HCT116 (cell line): ENCODE results near the gene EZH1. TPM values are rescaled to one million over a fixed set of nuclear protein-coding genes. Genes with fewer than 3 reads are reported as not detected.

Source experiments
- ATAC-seq: fragments of 200-7000 bp; cut with Tn5 transposase; 2 replicates; pipeline ENCODE4 v1.9.1; 2020; ENCODE audit warnings: mild to moderate bottlenecking, moderate library complexity
- BruUV-seq: library from RNA; stranded (reverse); fragments of 400-500 nt; replicated peaks from 2 replicates; lab custom pipeline; 2021; lab: Mats Ljungman, UMichigan
- CTCF ChIA-PET: fragments of 300-600 bp; sonication (Branson Sonifier 250); formaldehyde crosslinking; loops from one replicate; lab custom pipeline; 2021; ENCODE audit warnings: antibody characterized with exemption; lab: Charles Lee
- POLR2A ChIA-PET: fragments of 300-600, 350-600 bp; sonication (Branson Sonifier 250); formaldehyde crosslinking; loops from one replicate; lab custom pipeline; 2021; ENCODE audit warnings: antibody characterized with exemption; lab: Charles Lee
- RAD21 ChIA-PET, 2 experiments: fragments of 300-600 bp; sonication (Branson Sonifier 250); formaldehyde crosslinking; loops; one replicate each; lab custom pipeline; 2023; ENCODE audit warnings: low total read pairs in 2 of 2; ENCODE audit not compliant: uncharacterized antibody in 2 of 2, unreplicated experiment in 2 of 2, low non-redundant PET in 1 of 2; lab: Charles Lee
- DNase-seq: peaks from one replicate; pipeline ENCODE4 v3.0.0-alpha.2; 2010; ENCODE audit warnings: low read depth, low spot score
- H2AFZ ChIP-seq: fragments of 200-600 bp; shearing (Covaris generic), sonication (generic); 2 replicates; pipeline ENCODE4 v1.6.1; 2017; ENCODE audit warnings: low read depth, mixed run types, mixed read lengths, antibody characterized with exemption, low read length; ENCODE audit not compliant: poor library complexity, severe bottlenecking
- H3K27ac ChIP-seq: 2 replicates; pipeline ENCODE4 v1.5.1; 2012; ENCODE audit warnings: low read depth, low read length
- H3K27me3 ChIP-seq: fragments of 200-600 bp; sonication (generic); 2 replicates; pipeline ENCODE4 v1.6.1; 2016; ENCODE audit warnings: mixed run types, low read length, mixed read lengths; ENCODE audit not compliant: insufficient read depth
- H3K36me3 ChIP-seq, 2 experiments: fragments of 200-500 bp in 1 of 2; fragments of 200-600 bp in 1 of 2; sonication (Bioruptor generic) in 1 of 2; sonication (generic) in 1 of 2; 2 replicates each; pipeline versions ENCODE4 v1.5.1 to v1.6.1; 2014 to 2016; ENCODE audit warnings: low read length in 2 of 2, inconsistent platforms in 1 of 2, mixed read lengths in 1 of 2, mixed run types in 1 of 2; ENCODE audit not compliant: insufficient read depth in 2 of 2, control insufficient read depth in 1 of 2
- H3K4me1 ChIP-seq, 2 experiments: fragments of 200-600 bp in 1 of 2; sonication (generic) in 1 of 2; 2 replicates each; pipeline versions ENCODE4 v1.5.1 to v1.6.1; 2012 to 2017; ENCODE audit warnings: low read length in 2 of 2, inconsistent platforms in 1 of 2, mild to moderate bottlenecking in 1 of 2, mixed read lengths in 1 of 2, mixed run types in 1 of 2, moderate library complexity in 1 of 2; ENCODE audit not compliant: insufficient read depth in 2 of 2, control insufficient read depth in 1 of 2
- H3K4me2 ChIP-seq: fragments of 200-600 bp; sonication (generic); 2 replicates; pipeline ENCODE4 v1.6.1; 2017; ENCODE audit warnings: mixed run types, low read length, mixed read lengths
- H3K4me3 ChIP-seq, 2 experiments: fragments of 200-600 bp in 1 of 2; sonication (generic) in 1 of 2; replicated peaks in 1 of 2; 2 replicates each; pipeline ENCODE4 v1.5.1; 2011 to 2016; ENCODE audit warnings: low read length in 2 of 2, control low read depth in 1 of 2, low read depth in 1 of 2, mild to moderate bottlenecking in 1 of 2, mixed read lengths in 1 of 2, mixed run types in 1 of 2
- H3K79me2 ChIP-seq: fragments of 200-600 bp; sonication (generic); 2 replicates; pipeline ENCODE4 v1.6.1; 2017; ENCODE audit warnings: mild to moderate bottlenecking, mixed run types, low read length, moderate library complexity, mixed read lengths; ENCODE audit not compliant: insufficient read depth
- H3K9ac ChIP-seq: fragments of 200-600 bp; sonication (generic); 2 replicates; pipeline ENCODE4 v1.6.1; 2016; ENCODE audit warnings: low read length, mixed read lengths
- H3K9me2 ChIP-seq: fragments of 200-600 bp; sonication (generic), shearing (Covaris generic); 2 replicates; pipeline ENCODE4 v1.6.1; 2017; ENCODE audit warnings: mixed run types, mild to moderate bottlenecking, moderate library complexity; ENCODE audit not compliant: insufficient read depth
- H3K9me3 ChIP-seq, 2 experiments: fragments of 200-500 bp in 1 of 2; fragments of 200-600 bp in 1 of 2; sonication (Bioruptor generic) in 1 of 2; sonication (generic) in 1 of 2; 2 replicates each; pipeline ENCODE4 v1.6.1; 2014 to 2017; ENCODE audit warnings: low read length in 2 of 2, mixed read lengths in 2 of 2, inconsistent platforms in 1 of 2, low read depth in 1 of 2, mild to moderate bottlenecking in 1 of 2, mixed run types in 1 of 2, moderate library complexity in 1 of 2; ENCODE audit not compliant: control insufficient read depth in 1 of 2, insufficient read depth in 1 of 2
- H4K20me1 ChIP-seq: fragments of 200-600 bp; sonication (generic), shearing (Covaris generic); 2 replicates; pipeline ENCODE4 v1.6.1; 2017; ENCODE audit warnings: mixed run types, mild to moderate bottlenecking, moderate library complexity; ENCODE audit not compliant: insufficient read depth
- CBX3 ChIP-seq: IDR thresholded peaks from 2 replicates; pipeline ENCODE4 v1.6.1; 2012; ENCODE audit warnings: low read depth
- CEBPB ChIP-seq: IDR thresholded peaks from 2 replicates; pipeline ENCODE4 v1.6.1; 2012; ENCODE audit warnings: low read depth
- EGR1 ChIP-seq: IDR thresholded peaks from 2 replicates; pipeline ENCODE4 v1.6.1; 2012; ENCODE audit warnings: low read depth
- ELF1 ChIP-seq: IDR thresholded peaks from 2 replicates; pipeline ENCODE4 v1.6.1; 2012; ENCODE audit warnings: low read depth, borderline replicate concordance
- EZH2 ChIP-seq: fragments of 200-600 bp; sonication (generic); IDR thresholded peaks from 2 replicates; pipeline ENCODE4 v1.6.1; 2017; ENCODE audit warnings: antibody characterized with exemption, mixed run types
- EZH2phosphoT487 ChIP-seq: fragments of 200-600 bp; IDR thresholded peaks from 2 replicates; pipeline ENCODE4 v1.6.1; 2018; ENCODE audit warnings: antibody characterized with exemption, borderline replicate concordance
- JUND ChIP-seq: IDR thresholded peaks from 2 replicates; pipeline ENCODE4 v1.6.1; 2012
- POLR2A ChIP-seq: IDR thresholded peaks from 2 replicates; pipeline ENCODE4 v1.7.0; 2011; ENCODE audit warnings: borderline replicate concordance; ENCODE audit not compliant: insufficient read depth, insufficient read length; ENCODE audit errors: extremely low read depth
- POLR2AphosphoS5 ChIP-seq: IDR thresholded peaks from 2 replicates; pipeline ENCODE4 v1.6.1; 2011; ENCODE audit warnings: mild to moderate bottlenecking, low read depth, low read length, moderate library complexity
- RAD21 ChIP-seq: IDR thresholded peaks from 2 replicates; pipeline ENCODE4 v1.6.1; 2012; ENCODE audit warnings: low read depth, mild to moderate bottlenecking
- SIN3A ChIP-seq: IDR thresholded peaks from 2 replicates; pipeline ENCODE4 v1.6.1; 2012; ENCODE audit warnings: low read depth
- SP1 ChIP-seq: IDR thresholded peaks from 2 replicates; pipeline ENCODE4 v1.6.1; 2012; ENCODE audit warnings: low read depth
- SRF ChIP-seq: IDR thresholded peaks from 2 replicates; pipeline ENCODE4 v1.6.1; 2012; ENCODE audit warnings: low read depth
- TCF7L2 ChIP-seq: IDR thresholded peaks from 2 replicates; pipeline ENCODE4 v1.7.0; 2011; ENCODE audit warnings: borderline replicate concordance, inconsistent platforms; ENCODE audit not compliant: insufficient read depth, insufficient read length; ENCODE audit errors: extremely low read depth
- ZFX ChIP-seq: fragments of 450-650 bp; IDR thresholded peaks from 2 replicates; pipeline ENCODE4 v1.6.1; 2017
- intact Hi-C: fragments of 100-400 bp; cut with micrococcal nuclease; formaldehyde crosslinking; loops from 2 replicates; pipeline ENCODE4 v1.10.0; 2022
- total RNA-seq: library from RNA; stranded (reverse); gene quantifications from one replicate; pipeline ENCODE4 v1.2.1, GENCODE V29; 2021; ENCODE audit not compliant: unreplicated experiment
- TF ChIP-seq, protein P1 (sequence below): IDR thresholded peaks from 2 replicates; pipeline ENCODE4 v1.6.1; 2011; ENCODE audit warnings: mild to moderate bottlenecking, low read length, moderate library complexity; ENCODE audit not compliant: insufficient replicate concordance; ENCODE audit errors: extremely low read depth
- TF ChIP-seq, protein P2 (sequence below): IDR thresholded peaks from 2 replicates; pipeline ENCODE4 v1.6.1; 2012
- TF ChIP-seq, protein P3 (sequence below): IDR thresholded peaks from 2 replicates; pipeline ENCODE4 v1.6.1; 2012

EZH1 gene
- total RNA-seq, 1 experiment from 2014 or later, result 29.3 TPM

GRCh38 chr17:42748202-42748907, 3.5 kb upstream of the EZH1 start:
- no peak for DNase-seq
- H3K27me3 ChIP-seq, result no peaks in the 10 kb centered on the region
- peaks cover 11% of the 10 kb centered on the region for H3K79me2 ChIP-seq
- no peak overlapping the region for H3K4me3 ChIP-seq
- intact Hi-C loops, result no loop called here
- H3K9me3 ChIP-seq, result no peaks in the 10 kb centered on the region
- RAD21 ChIA-PET, result no interaction called here
- H3K4me2 ChIP-seq, result no peak overlapping the region
- peaks cover 7 to 14% of the 10 kb centered on the region in 2 experiments for H3K4me1 ChIP-seq
- H3K9ac ChIP-seq, result no peak overlapping the region
- no peaks in the 10 kb centered on the region for H3K9me2 ChIP-seq
- ATAC-seq, result no peak
- no peak overlapping the region for H2AFZ ChIP-seq
- BruUV-seq, result no TSS peak
- POLR2A ChIA-PET, result no interaction called here
- H3K27ac ChIP-seq, result no peak overlapping the region
- H4K20me1 ChIP-seq, result no peaks in the 10 kb centered on the region
- TF ChIP-seq EZH2phosphoT487 (no peak), ZFX (no peak), SRF (no peak), EGR1 (no peak), POLR2AphosphoS5 (no peak), ELF1 (no peak), CEBPB (no peak), TCF7L2 (no peak), SP1 (no peak), RAD21 (no peak), EZH2 (no peak), CBX3 (no peak), JUND (no peak), SIN3A (no peak), POLR2A (no peak)
- TF ChIP-seq, protein P1, sequence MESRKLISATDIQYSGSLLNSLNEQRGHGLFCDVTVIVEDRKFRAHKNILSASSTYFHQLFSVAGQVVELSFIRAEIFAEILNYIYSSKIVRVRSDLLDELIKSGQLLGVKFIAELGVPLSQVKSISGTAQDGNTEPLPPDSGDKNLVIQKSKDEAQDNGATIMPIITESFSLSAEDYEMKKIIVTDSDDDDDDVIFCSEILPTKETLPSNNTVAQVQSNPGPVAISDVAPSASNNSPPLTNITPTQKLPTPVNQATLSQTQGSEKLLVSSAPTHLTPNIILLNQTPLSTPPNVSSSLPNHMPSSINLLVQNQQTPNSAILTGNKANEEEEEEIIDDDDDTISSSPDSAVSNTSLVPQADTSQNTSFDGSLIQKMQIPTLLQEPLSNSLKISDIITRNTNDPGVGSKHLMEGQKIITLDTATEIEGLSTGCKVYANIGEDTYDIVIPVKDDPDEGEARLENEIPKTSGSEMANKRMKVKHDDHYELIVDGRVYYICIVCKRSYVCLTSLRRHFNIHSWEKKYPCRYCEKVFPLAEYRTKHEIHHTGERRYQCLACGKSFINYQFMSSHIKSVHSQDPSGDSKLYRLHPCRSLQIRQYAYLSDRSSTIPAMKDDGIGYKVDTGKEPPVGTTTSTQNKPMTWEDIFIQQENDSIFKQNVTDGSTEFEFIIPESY, result no peak
- TF ChIP-seq, protein P2, sequence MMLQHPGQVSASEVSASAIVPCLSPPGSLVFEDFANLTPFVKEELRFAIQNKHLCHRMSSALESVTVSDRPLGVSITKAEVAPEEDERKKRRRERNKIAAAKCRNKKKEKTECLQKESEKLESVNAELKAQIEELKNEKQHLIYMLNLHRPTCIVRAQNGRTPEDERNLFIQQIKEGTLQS, result no peak
- TF ChIP-seq, protein P3, sequence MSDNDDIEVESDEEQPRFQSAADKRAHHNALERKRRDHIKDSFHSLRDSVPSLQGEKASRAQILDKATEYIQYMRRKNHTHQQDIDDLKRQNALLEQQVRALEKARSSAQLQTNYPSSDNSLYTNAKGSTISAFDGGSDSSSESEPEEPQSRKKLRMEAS, result no peak
- H3K36me3 ChIP-seq, result no peaks in the 10 kb centered on the region
- CTCF ChIA-PET, result no interaction called here
